Skeletal muscle cell (primary cell): ENCODE results near the gene SORCS3.

ENCODE experiments used
- DNase-seq: peaks from one replicate; pipeline ENCODE4 v3.0.0-alpha.2; 2010; ENCODE audit warnings: low read depth
- H3K4me3 ChIP-seq: 2 replicates; pipeline ENCODE4 v1.5.1; 2011; ENCODE audit warnings: low read depth, mild to moderate bottlenecking, control low read depth, low read length, moderate library complexity

SORCS3 gene

DNA sequence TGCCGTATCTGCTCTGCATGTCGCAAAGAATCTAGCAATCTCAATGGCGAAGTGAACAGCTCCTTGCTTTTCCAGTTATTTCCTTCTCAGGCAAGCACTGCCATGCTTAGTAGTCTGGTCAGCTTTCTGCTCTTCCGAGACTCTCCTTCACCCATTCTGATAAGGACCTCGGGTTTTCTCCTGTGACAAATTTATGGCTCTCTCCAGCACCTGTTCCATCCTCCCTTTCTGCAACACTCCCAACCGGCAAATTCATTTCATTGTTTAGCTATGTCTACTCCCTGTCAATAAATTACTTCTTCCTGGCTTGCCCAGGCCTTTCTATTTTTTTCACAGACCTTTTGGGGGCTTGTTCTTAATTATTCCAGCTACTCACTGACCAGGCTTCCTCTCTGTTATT lies 252.6 kb downstream of the SORCS3 start:
- no peak for DNase-seq
- H3K4me3 ChIP-seq = no peak overlapping the region

DNA sequence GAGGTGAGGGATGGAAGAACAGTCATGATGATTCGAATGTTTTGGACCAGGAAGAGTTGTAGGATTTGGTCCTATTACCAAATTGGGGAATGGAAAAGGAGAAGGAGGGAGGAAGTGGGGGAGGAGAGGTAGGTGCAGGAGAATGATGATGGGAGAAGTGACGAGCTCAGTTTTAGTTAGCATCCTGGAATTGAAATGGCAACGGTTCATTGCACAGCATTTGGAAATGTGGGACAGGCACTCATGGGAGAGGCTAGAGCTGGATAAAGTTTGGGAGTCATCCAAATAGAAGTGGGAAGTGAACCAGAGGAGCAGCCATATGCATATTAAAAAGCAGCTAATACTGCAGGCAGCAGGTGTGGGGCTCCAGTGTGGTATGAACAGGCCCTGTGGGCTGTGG lies 253.6 kb downstream of the SORCS3 start:
- no peak for DNase-seq
- H3K4me3 ChIP-seq = no peak overlapping the region

DNA sequence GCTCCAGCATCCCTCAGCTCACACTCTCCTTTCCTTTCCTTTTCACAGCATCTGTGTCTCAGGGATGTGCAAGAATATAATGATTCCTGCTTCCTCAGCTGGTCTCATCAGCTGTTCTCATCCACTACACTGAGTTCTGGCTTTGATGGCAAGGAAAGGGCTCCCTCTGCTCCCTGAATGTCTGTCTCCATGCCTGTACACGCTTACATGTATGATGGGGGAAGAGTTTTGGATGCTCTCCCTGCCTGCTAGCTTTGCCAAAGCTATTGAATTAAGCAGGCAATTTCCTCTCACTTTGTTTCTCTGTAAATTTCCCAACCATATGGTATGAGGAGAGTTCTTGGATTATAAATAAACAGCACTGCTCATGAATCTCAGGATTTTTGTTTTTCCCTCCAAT lies 254.5 kb downstream of the SORCS3 start:
- H3K4me3 ChIP-seq = no peak overlapping the region

DNA sequence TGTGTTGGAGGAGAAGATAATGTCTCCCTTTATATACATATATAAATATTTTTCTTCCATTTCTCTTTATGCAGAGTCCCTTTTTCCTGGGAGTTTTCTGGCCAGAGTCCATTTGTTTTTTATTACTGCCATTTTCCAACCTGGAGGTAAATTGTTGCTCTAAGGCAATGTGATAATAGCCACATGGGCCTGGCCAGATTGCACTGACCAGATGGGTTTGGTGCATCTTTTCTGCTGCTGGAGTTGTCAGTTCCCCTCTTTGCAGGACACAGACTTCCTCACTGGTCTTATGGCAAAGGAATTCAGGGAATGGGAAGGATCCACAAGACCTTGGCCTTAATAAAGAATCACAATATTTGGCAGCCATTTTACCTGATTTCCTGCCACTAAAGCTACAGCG lies 254.9 kb downstream of the SORCS3 start:
- no peak overlapping the region for H3K4me3 ChIP-seq
- no peak for DNase-seq

More for the DNA sequence above, 254.5 kb downstream of the SORCS3 start:
- DNase-seq = no peak

DNA sequence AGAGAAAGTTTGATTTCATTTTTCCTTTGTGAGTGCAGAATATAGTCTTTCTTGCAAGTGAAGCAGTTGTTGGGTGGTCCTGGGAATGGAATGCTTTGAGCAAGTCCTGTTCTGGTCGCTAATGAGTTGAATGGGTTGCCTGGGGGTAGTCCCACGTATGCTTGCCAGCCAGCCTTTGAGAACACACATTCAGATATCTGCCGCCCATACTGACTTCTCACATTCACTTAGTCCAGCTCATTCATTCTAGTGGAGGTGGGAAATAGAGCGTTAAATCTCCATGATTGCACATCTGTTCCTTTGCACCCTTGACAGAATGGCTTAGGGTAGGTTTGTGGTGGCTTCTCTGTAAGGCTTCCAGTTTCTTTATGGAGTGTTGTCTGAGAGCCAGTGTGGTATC lies 256.6 kb downstream of the SORCS3 start:
- no peak overlapping the region for H3K4me3 ChIP-seq
- no peak for DNase-seq

DNA sequence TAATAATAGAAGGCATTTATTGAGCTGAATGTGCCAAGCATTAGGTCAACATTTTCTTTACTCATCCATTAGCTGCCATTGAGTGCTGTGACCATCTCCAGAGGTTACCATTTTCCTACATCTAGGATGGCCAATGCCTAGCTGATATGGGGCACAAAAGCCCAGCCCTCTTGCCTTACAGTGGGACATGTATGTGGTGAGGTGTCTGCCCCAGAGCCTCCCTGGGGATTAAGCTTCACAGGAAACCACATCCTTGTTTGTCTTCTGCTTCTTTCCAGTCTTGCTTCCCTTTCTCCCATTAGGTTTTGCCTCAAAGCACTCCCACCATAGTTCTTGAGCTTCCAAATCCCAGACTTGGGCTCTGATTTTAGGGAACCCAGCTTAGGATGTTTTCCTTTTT lies 258.7 kb downstream of the SORCS3 start:
- H3K4me3 ChIP-seq = no peak overlapping the region
- DNase-seq = no peak

DNA sequence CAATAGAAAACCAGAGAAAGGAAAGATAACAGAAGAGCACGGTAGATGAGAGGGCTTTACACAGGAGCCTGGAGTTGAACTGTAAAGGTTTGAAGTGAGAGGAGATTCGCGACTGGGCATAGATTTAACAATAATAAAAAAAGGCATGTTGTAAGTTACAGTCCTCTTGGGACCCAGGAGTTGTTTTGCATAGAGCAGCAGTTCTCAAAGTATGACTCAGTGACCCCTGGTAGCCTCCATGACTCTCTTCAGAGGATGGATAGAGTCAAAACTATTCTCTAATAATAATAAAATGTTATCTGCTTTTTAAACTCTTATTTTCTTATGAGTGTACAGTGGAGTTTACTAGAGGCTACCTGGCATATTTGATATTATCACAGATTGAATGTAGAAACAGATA lies 262.3 kb downstream of the SORCS3 start:
- DNase-seq = peak; percentile 40
- no peak overlapping the region for H3K4me3 ChIP-seq

DNA sequence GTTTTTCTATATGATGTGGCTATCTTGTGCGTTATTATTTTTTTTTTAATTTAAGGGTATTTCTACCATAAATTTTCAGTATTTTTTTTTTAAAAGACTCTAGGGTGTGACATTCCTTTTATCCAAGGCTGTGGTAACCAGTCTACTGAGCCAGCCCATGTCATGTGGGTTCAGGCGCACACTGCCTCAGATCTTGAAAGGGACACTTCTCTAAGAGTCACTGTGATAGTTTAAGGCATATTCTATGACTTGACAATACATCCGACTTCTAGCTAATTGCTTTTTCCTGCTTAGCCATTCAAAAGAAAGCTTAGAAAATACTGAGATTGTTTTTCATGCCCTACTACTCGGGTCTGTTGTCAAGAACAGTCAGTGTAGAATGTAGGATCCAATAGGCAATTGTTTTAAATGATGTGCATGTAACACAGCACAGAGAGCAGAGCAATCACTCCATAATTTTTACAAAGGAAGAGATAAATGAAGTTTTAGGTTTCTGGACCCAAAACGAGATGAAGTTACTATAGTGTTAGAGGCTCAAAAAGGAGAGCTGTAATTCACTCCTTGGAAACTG lies 263.7 kb downstream of the SORCS3 start:
- DNase-seq = no peak
- H3K4me3 ChIP-seq = no peak overlapping the region

DNA sequence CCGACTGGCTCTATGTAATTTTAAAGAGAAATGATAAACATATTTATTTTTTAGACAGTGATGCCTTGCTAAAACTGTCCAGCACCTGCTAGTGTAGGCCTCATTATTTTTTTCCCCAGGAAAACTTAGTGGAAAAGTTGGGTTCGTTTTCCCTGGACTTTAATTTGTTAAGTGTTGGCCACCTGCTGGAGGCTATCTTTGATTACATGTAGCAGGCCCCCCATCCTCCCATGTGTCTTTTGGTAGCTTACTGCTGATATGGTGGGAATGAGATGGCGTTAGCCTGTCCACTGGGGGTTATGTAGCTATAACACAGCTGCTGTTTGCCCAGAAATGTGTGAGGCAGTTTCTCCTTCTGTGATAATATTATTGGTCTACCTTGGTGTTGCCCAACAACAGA lies 265.0 kb downstream of the SORCS3 start:
- H3K4me3 ChIP-seq = no peak overlapping the region

DNA sequence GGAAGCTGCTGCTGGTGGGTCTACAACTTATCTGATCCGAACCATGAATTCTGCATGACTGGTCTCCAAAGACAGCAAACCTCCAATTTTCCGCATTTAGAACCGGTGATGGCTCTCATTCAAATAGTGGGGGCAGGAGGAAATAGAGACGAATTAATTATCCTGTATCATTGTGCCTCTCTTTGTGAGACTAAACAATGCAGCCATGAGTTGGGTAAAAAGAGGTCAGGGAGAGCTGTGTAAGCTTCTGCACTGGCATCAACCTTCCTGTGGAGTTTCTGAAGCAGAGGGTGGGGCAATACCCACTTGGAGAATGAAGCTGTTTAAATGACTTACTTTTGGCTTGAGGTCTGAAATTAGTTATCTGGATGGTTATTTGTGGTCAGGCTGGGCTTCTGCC lies 266.4 kb downstream of the SORCS3 start:
- DNase-seq = no peak
- no peak overlapping the region for H3K4me3 ChIP-seq

More for the DNA sequence above, 265.0 kb downstream of the SORCS3 start:
- no peak for DNase-seq

DNA sequence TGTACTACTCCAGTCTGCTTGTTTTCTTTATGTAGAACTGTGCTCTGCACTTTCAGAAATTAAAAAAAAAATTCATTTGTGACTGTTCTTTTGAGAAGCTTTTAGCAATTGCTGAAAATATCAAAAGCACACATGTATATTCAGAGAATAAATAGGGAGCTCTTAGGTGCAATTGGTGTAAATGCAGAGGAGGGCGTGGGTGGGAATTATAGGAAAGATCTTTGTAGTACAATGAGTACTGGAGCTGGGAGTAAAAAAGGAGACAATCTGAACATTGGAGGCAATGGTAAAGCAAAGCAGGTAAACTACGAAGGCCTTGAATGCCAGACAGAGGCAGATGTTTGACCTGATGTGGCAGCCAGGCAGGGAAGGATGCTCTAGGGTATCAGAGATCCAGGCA lies 267.5 kb downstream of the SORCS3 start:
- no peak for DNase-seq
- H3K4me3 ChIP-seq = no peak overlapping the region

DNA sequence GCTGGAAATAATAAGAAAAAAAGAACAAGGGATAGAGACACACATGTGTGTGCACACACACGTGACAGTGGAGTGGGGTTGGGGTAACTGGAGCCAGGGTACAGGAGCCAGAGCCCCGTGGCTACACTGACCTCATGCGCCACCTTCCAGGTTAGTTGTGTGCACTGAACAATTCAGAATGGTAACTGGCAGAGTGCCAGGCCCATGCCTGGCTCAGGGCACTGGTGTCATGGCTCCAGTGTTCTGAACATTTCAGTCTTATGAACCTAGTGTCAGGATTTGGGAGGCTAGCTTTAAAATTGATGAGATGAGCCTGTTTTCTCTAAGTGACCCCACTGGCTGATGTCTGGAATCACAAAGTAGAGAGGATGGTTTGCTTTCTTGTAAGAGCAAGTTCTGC lies 269.6 kb downstream of the SORCS3 start:
- H3K4me3 ChIP-seq = no peak overlapping the region
- DNase-seq = no peak

DNA sequence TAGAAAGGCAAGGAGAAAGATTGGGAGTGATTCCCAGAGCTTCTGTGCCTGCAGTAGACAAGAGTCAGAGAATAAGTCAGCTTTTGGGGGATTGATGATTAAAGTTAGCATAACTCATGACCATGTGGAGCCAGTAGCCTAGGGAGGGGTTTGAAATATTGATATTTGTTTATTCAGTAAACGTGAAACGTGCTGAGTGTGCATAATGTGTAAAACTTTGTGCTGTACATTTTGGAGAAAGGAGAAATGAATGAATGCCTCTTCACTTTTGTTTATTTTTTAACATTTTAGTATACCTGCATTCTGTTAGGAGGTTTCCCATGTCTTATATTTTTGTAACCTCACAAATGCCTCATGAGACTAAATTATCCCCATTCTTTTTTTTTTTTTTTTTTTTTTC lies 272.3 kb downstream of the SORCS3 start:
- DNase-seq = no peak
- H3K4me3 ChIP-seq = no peak overlapping the region

DNA sequence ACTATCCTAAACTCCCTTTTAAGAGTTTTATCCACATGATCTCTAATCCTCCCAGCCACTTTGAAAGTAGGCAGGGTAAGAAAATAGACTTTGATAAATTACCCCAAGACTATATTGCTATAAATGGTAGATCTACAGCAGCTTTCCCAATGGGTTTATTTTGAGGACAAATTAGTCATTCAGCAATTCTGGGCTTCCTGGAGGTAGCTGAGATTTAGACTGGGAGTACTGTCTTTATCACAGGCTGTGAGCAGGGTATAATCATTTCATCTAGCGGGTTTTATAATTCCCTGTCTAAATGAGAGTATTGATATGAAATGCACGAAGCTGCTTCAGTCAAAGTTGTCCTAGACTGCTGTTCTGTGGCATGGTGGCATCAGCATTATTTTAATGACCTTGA lies 279.4 kb downstream of the SORCS3 start:
- no peak for DNase-seq
- no peak overlapping the region for H3K4me3 ChIP-seq

DNA sequence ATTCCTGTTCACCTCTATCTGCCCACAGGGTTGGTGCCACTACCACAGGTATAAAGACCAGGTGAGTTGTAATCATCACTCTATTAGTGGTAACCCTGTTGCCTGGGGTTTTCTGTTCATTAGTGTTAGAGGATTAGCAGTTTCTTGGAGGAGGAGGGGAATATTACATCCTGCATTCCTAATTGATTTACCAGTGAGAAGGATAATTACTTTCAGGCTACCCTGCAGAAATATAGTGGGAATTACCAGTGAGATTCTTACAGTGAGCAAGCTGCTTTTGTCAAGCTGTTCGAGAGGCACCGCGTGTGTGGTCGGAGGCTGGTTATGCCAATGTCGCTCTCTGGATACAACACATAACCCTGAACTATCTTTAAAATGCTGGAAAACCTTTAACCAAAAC lies 280.7 kb downstream of the SORCS3 start:
- no peak for DNase-seq
- H3K4me3 ChIP-seq = no peak overlapping the region

DNA sequence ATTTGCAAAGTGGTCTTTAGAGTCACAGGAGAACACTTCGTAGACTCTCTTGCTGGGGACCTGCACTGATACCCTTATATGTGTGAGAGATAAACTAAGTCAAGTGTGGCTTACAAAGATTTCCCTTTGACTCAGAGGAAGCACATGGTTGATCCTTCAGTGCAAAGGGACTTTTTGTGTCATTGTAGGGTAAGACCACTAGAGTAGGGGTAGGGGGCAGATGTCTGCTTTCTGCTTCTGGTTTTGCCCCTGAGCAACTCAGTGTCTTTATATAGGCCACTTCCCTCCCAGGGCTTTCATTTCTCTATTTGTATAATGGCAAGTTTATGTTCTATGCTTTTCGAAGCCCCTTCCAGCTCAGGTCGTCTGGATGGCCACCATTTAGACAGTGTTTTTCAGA lies 281.7 kb downstream of the SORCS3 start:
- no peak for DNase-seq
- H3K4me3 ChIP-seq = no peak overlapping the region

DNA sequence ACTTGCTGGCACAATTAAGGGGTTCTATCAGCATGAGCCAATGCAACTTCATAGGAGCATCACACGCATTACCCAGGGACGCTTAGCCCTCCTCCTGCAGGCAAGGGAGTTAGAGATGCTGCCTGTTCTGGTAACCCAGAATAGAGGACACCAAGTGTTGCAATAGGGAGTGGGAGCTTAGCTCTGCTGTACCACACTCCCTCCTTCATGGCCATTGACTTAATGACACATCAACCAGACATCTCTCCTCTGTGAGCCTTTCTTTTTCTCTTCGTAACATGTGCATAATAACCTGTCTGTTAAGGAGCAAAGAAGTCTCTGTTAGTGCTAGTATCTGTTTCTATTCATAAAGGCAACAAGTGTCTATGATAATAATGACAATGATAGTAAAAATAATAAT lies 282.4 kb downstream of the SORCS3 start:
- no peak overlapping the region for H3K4me3 ChIP-seq
- no peak for DNase-seq

DNA sequence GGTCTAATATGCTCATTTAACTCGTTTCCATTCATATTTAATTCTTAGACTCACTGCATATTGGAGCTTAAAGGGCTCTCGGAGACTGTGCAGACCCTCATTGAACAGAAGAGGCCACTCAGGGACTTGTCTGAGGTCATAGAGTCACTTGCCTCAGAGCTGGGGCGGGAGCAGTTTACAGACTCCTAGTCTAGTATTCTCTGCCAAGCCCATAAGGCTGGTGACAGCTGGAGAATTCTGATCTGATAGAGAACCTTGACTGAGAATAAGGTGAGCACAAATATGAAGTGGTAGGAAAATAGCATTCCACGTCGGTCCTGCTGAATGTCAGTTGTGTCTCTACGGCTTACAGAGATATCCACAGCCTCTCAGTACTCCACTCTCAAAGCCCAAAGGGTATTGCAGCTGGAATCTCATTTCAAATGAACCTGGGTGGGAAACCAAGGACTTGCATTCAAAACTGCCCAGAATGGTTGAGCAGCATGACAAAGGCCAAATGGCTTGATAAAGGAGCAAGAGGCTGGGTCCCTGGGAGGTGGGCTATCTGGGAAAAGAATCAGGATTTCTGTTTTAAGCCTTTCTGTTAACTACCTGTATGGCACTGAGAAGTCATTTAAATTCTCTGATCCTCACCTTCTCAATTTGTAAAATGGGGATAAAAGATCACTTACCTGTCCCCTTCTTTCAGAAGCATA lies 283.2 kb downstream of the SORCS3 start:
- no peak for DNase-seq
- H3K4me3 ChIP-seq = no peak overlapping the region

DNA sequence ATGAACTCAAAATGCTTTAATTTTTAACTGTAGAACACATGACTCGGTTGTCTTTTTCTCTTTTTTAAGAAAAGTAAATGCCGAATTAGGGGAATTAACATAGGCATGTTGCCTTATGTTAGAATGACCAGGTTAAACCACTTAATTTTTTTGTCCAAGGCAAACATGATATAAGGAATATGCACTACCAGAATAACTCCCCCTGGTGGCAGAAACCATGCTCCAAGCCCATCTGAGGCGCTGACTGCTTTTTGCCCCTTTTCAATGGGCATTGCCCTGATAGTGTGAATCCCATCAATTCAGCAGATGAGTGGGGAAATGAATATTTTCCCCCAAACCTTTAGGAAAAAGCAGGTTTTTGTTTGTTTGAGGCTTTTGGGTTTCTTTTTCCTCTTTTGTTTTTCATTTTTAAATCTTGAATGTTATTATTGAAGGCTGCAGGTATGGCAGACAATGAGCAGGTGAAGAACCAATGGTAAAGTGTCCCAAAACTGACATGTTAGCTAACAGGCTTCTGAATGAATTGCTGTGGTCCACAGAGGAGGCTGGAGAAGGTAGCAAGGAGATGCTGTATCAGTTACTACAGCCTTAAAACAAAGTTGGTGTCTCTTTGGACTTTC lies 284.3 kb downstream of the SORCS3 start:
- DNase-seq = no peak
- no peak overlapping the region for H3K4me3 ChIP-seq

DNA sequence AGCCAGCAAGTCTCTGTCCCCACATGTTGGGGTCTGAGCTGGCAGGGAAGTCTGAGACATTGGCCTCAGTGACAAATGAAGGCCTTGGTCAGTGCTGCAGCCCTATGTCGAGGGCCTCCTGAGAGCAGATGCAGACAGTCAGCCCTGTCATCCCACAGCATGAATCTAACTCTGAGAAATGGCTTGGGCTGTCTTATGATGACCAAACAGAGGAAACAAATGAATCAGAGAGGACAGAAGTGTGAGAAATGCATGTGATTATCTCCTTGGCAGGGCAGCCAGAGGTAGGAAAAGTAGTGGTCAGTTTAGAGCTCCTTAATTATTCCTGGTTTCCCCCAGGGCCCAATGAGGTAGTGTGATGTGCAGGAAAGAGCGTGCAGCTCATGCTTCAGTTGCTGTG lies 287.6 kb downstream of the SORCS3 start:
- no peak overlapping the region for H3K4me3 ChIP-seq
- DNase-seq = no peak

DNA sequence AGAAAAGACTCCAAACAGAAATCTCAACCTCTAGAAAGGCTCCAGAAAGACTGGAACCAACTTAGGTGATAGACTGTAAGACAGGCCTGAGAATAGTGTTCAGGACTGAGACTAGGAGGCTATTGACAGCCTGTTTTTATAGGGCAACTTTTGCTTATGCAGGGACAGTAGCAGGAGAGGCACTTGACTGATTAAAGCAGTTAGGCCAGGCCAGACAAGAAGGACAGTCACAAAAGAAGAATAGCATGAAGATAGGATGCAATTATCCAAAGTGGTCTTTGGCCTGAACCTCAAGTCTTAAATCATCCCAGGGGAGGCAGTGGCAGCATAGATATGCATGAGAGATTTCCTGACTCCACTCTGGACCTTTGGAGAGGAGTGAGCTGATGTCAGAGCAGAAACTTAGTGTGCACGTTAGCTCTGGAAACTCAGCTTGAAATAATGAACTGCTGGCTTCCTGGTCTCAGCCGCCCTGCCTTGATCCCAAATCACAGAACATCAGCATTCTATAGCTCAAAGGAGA lies 290.6 kb downstream of the SORCS3 start:
- no peak overlapping the region for H3K4me3 ChIP-seq
- DNase-seq = no peak
